Activated T-helper 1 cell treated with anti-CD3 and anti-CD28 coated beads, Interleukin-12 subunit alpha, Interleukin-12 subunit beta, Interleukin-2, Interleukin-4 antibody, amounts not matched to agents 30 ng/mL and 10 ng/mL and 1 ng/mL, durations not matched to agents 14 hours and 24 hours and 36 hours (primary cell): Measurements from ENCODE around the gene DDI2. TPM values are rescaled to one million over a fixed set of nuclear protein-coding genes. Genes with fewer than 3 reads are reported as not detected.

Experiments
- DNase-seq: peaks from one replicate; pipeline ENCODE4 v3.0.0; 2021; ENCODE audit warnings: low spot score
- H3K27ac Mint-ChIP-seq: one replicate; pipeline ENCODE4 v1.8.0; 2021; ENCODE audit warnings: mild to moderate bottlenecking, mixed read lengths
- H3K27me3 Mint-ChIP-seq: one replicate; pipeline ENCODE4 v1.8.0; 2022; ENCODE audit warnings: mild to moderate bottlenecking, moderate library complexity, mixed read lengths; ENCODE audit not compliant: insufficient read depth
- H3K36me3 Mint-ChIP-seq: one replicate; pipeline ENCODE4 v1.8.0; 2021; ENCODE audit warnings: low read depth, mixed read lengths
- H3K4me1 Mint-ChIP-seq: one replicate; pipeline ENCODE4 v1.8.0; 2021; ENCODE audit warnings: low read depth, mixed read lengths
- H3K4me3 Mint-ChIP-seq: one replicate; pipeline ENCODE4 v1.8.0; 2021; ENCODE audit warnings: mild to moderate bottlenecking, moderate library complexity, mixed read lengths
- H3K9me3 Mint-ChIP-seq: one replicate; pipeline ENCODE4 v1.8.0; 2021; ENCODE audit warnings: mixed read lengths
- intact Hi-C: fragments of 100-400 bp; cut with micrococcal nuclease; formaldehyde crosslinking; loops from one replicate; pipeline ENCODE4 v1.15.1; 2024
- total RNA-seq: library from RNA; stranded (reverse); gene quantifications from 2 replicates; pipeline ENCODE4 v1.2.3, GENCODE V29; 2022

Gene DDI2
- total RNA-seq, 1 donor from 2014 or later: 49.9 TPM

- DNase-seq: no peak
- Mint-ChIP-seq H3K9me3 (no peaks in the 10 kb centered on the region), H3K4me3 (peak overlapping the region; percentile 96), H3K4me1 (peaks cover 37% of the 10 kb centered on the region), H3K36me3 (peaks cover 8% of the 10 kb centered on the region), H3K27ac (peak overlapping the region; percentile 93), H3K27me3 (no peaks in the 10 kb centered on the region)
- intact Hi-C loops: loop anchor here (1.0 to 5.0 kb wide), 10 partner anchors 13 to 750 kb away; partner anchors contain the start of genes CPLANE2, DNAJC16, PLEKHM2 and SPEN
Observed at GRCh38 chr1:15616373-15617172, 685 bp upstream of the DDI2 start.

- H3K9me3 Mint-ChIP-seq: no peaks in the 10 kb centered on the region
- intact Hi-C loops: loop anchor here (1.0 to 5.0 kb wide), 4 partner anchors 62 to 619 kb away; partner anchors contain the start of genes CPLANE2 and SPEN
Observed at GRCh38 chr1:15618077-15618654, 908 bp downstream of the DDI2 start.

GRCh38 chr1:15618655-15619525, 1.6 kb downstream of the DDI2 start:
- DNase-seq: no peak
- no peaks in the 10 kb centered on the region for H3K9me3 Mint-ChIP-seq
- H3K27me3 Mint-ChIP-seq: no peaks in the 10 kb centered on the region
- intact Hi-C loops: loop anchor here (1.0 to 5.0 kb wide), 4 partner anchors 61 to 618 kb away; partner anchors contain the start of genes CPLANE2 and SPEN
- H3K4me1 Mint-ChIP-seq: peaks cover 51% of the 10 kb centered on the region
- peaks cover 14% of the 10 kb centered on the region for H3K36me3 Mint-ChIP-seq
- peak overlapping the region; percentile 96 for H3K4me3 Mint-ChIP-seq
- peak overlapping the region; percentile 93 for H3K27ac Mint-ChIP-seq

More at GRCh38 chr1:15618077-15618654, 908 bp downstream of the DDI2 start:
- DNase-seq: no peak
- H3K27me3 Mint-ChIP-seq: no peaks in the 10 kb centered on the region
- peak overlapping the region; percentile 96 for H3K4me3 Mint-ChIP-seq
- H3K36me3 Mint-ChIP-seq: peaks cover 14% of the 10 kb centered on the region
- peak overlapping the region; percentile 93 for H3K27ac Mint-ChIP-seq
- peaks cover 51% of the 10 kb centered on the region for H3K4me1 Mint-ChIP-seq

- Mint-ChIP-seq H3K9me3 (no peaks in the 10 kb centered on the region), H3K36me3 (peaks cover 15% of the 10 kb centered on the region), H3K27me3 (no peaks in the 10 kb centered on the region), H3K4me3 (peak overlapping the region; percentile 96), H3K27ac (no peak overlapping the region), H3K4me1 (peaks cover 61% of the 10 kb centered on the region)
- no peak for DNase-seq
- intact Hi-C loops: no loop called here
Observed at GRCh38 chr1:15620155-15620545, 2.9 kb downstream of the DDI2 start.

- Mint-ChIP-seq H3K36me3 (peaks cover 16% of the 10 kb centered on the region), H3K27me3 (no peaks in the 10 kb centered on the region), H3K9me3 (no peaks in the 10 kb centered on the region), H3K4me3 (no peak overlapping the region), H3K4me1 (peaks cover 70% of the 10 kb centered on the region), H3K27ac (no peak overlapping the region)
- intact Hi-C loops: no loop called here
- DNase-seq: no peak
Observed at GRCh38 chr1:15620902-15621682, 3.8 kb downstream of the DDI2 start.

GRCh38 chr1:15621975-15622374, 4.7 kb downstream of the DDI2 start:
- peaks cover 67% of the 10 kb centered on the region for H3K4me1 Mint-ChIP-seq
- no peak overlapping the region for H3K27ac Mint-ChIP-seq
- no peaks in the 10 kb centered on the region for H3K9me3 Mint-ChIP-seq
- H3K27me3 Mint-ChIP-seq: no peaks in the 10 kb centered on the region
- H3K4me3 Mint-ChIP-seq: no peak overlapping the region
- no peak for DNase-seq
- intact Hi-C loops: loop anchor here (2.0 kb wide), 1 partner anchor 27 kb away; no protein-coding TSS in a partner anchor
- H3K36me3 Mint-ChIP-seq: peaks cover 18% of the 10 kb centered on the region

GRCh38 chr1:15622712-15623373, 5.6 kb downstream of the DDI2 start:
- intact Hi-C loops: loop anchor here (2.0 kb wide), 1 partner anchor 26 kb away; no protein-coding TSS in a partner anchor
- H3K4me3 Mint-ChIP-seq: no peak overlapping the region
- no peaks in the 10 kb centered on the region for H3K27me3 Mint-ChIP-seq
- H3K27ac Mint-ChIP-seq: no peak overlapping the region
- peaks cover 75% of the 10 kb centered on the region for H3K4me1 Mint-ChIP-seq
- no peak for DNase-seq
- no peaks in the 10 kb centered on the region for H3K9me3 Mint-ChIP-seq
- peaks cover 19% of the 10 kb centered on the region for H3K36me3 Mint-ChIP-seq

- no peak overlapping the region for H3K4me3 Mint-ChIP-seq
- H3K9me3 Mint-ChIP-seq: no peaks in the 10 kb centered on the region
- H3K36me3 Mint-ChIP-seq: peaks cover 19% of the 10 kb centered on the region
- peaks cover 76% of the 10 kb centered on the region for H3K4me1 Mint-ChIP-seq
- no peak overlapping the region for H3K27ac Mint-ChIP-seq
- no peak for DNase-seq
- no peaks in the 10 kb centered on the region for H3K27me3 Mint-ChIP-seq
- intact Hi-C loops: loop anchor here (2.0 kb wide), 1 partner anchor 25 kb away; no protein-coding TSS in a partner anchor
Observed at GRCh38 chr1:15623435-15623834, 6.2 kb downstream of the DDI2 start.

- no peak overlapping the region for H3K27ac Mint-ChIP-seq
- no peak for DNase-seq
- H3K4me3 Mint-ChIP-seq: no peak overlapping the region
- peaks cover 21% of the 10 kb centered on the region for H3K36me3 Mint-ChIP-seq
- no peaks in the 10 kb centered on the region for H3K9me3 Mint-ChIP-seq
- intact Hi-C loops: no loop called here
- H3K4me1 Mint-ChIP-seq: peaks cover 69% of the 10 kb centered on the region
- no peaks in the 10 kb centered on the region for H3K27me3 Mint-ChIP-seq
Observed at GRCh38 chr1:15624133-15624714, 7.0 kb downstream of the DDI2 start.

- Mint-ChIP-seq H3K4me1 (peaks cover 62% of the 10 kb centered on the region), H3K27ac (no peak overlapping the region), H3K27me3 (no peaks in the 10 kb centered on the region), H3K4me3 (no peak overlapping the region), H3K36me3 (peaks cover 24% of the 10 kb centered on the region), H3K9me3 (no peaks in the 10 kb centered on the region)
- intact Hi-C loops: no loop called here
- DNase-seq: no peak
Observed at GRCh38 chr1:15625056-15625917, 8.0 kb downstream of the DDI2 start.
